Activated CD8-positive, alpha-beta memory T cell treated with anti-CD3 and anti-CD28 coated beads, Interleukin-2, amount 50 U/mL, for 4 hours (primary cell): ENCODE results near the gene SPHK2.
"Not testable (repeated sequence)": the region's sequence is repeated elsewhere in the genome, so short reads cannot be mapped to it uniquely, and the experiment has no call there.

ENCODE experiments used
- DNase-seq: peaks from one replicate; pipeline ENCODE4 v3.0.0-alpha.2; 2020

SPHK2 gene

GRCh38 chr19:48618916-48619691, at the start of gene SPHK2, which contains the start of gene RPL18:
Gene SPHK2 (plus strand): TSS chr19:48619506. CDS start chr19:48620515, 1,009 bp downstream.
Gene RPL18 (minus strand): TSS chr19:48619178. CDS start chr19:48619143, 35 bp downstream.
- DNase-seq, result peak; percentile 95

- no peak for DNase-seq
Measured at GRCh38 chr19:48569814-48570213, 49.5 kb upstream of the SPHK2 start.

- DNase-seq, result no peak
Measured at GRCh38 chr19:48571378-48572162, 47.7 kb upstream of the SPHK2 start.

- DNase-seq, result no peak
Measured at GRCh38 chr19:48573163-48573505, 46.2 kb upstream of the SPHK2 start.

GRCh38 chr19:48575931-48576622, 43.2 kb upstream of the SPHK2 start:
- DNase-seq, result no peak

GRCh38 chr19:48577908-48578307, 41.4 kb upstream of the SPHK2 start:
- DNase-seq, result not testable (repeated sequence)

- DNase-seq, result no peak
Measured at GRCh38 chr19:48578891-48579290, 40.4 kb upstream of the SPHK2 start.

- DNase-seq, result no peak
Measured at GRCh38 chr19:48582168-48582567, 37.1 kb upstream of the SPHK2 start.

- no peak for DNase-seq
Measured at GRCh38 chr19:48587387-48587786, 31.9 kb upstream of the SPHK2 start.

GRCh38 chr19:48588670-48589401, 30.5 kb upstream of the SPHK2 start:
- DNase-seq, result peak; percentile 85

- no peak for DNase-seq
Measured at GRCh38 chr19:48591021-48591420, 28.3 kb upstream of the SPHK2 start.

- no peak for DNase-seq
Measured at GRCh38 chr19:48595171-48595570, 24.1 kb upstream of the SPHK2 start.

GRCh38 chr19:48595833-48596232, 23.5 kb upstream of the SPHK2 start:
- no peak for DNase-seq

- DNase-seq, result no peak
Measured at GRCh38 chr19:48596237-48596636, 23.1 kb upstream of the SPHK2 start.

GRCh38 chr19:48596679-48597465, 22.4 kb upstream of the SPHK2 start:
- peak; percentile 33 for DNase-seq

GRCh38 chr19:48598996-48599700, 20.2 kb upstream of the SPHK2 start:
- DNase-seq, result no peak

- DNase-seq, result no peak
Measured at GRCh38 chr19:48600679-48601417, 18.5 kb upstream of the SPHK2 start.

- DNase-seq, result no peak
Measured at GRCh38 chr19:48603001-48603400, 16.3 kb upstream of the SPHK2 start.

GRCh38 chr19:48603449-48603848, 15.9 kb upstream of the SPHK2 start:
- DNase-seq, result no peak

- no peak for DNase-seq
Measured at GRCh38 chr19:48603850-48604249, 15.5 kb upstream of the SPHK2 start.
